NCI-H2171 (cell line): Measurements from ENCODE around the gene IQCB1.
"Not testable (repeated sequence)": the region's sequence is repeated elsewhere in the genome, so short reads cannot be mapped to it uniquely, and the experiment has no call there.

Experiments
- DNase-seq: peaks from one replicate; lab custom pipeline; 2025; lab: John Stamatoyannopoulos, UW

IQCB1 gene, protein sequence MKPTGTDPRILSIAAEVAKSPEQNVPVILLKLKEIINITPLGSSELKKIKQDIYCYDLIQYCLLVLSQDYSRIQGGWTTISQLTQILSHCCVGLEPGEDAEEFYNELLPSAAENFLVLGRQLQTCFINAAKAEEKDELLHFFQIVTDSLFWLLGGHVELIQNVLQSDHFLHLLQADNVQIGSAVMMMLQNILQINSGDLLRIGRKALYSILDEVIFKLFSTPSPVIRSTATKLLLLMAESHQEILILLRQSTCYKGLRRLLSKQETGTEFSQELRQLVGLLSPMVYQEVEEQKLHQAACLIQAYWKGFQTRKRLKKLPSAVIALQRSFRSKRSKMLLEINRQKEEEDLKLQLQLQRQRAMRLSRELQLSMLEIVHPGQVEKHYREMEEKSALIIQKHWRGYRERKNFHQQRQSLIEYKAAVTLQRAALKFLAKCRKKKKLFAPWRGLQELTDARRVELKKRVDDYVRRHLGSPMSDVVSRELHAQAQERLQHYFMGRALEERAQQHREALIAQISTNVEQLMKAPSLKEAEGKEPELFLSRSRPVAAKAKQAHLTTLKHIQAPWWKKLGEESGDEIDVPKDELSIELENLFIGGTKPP

GRCh38 chr3:121834671-121835464, at the start of gene IQCB1, which contains the start of gene EAF2:
IQCB1 (minus strand) TSS chr3:121835060; CDS start chr3:121828960, 6,100 bp downstream.
EAF2 (plus strand) TSS chr3:121835209; CDS start chr3:121835286, 77 bp downstream.
- peak; percentile 97 for DNase-seq

DNA sequence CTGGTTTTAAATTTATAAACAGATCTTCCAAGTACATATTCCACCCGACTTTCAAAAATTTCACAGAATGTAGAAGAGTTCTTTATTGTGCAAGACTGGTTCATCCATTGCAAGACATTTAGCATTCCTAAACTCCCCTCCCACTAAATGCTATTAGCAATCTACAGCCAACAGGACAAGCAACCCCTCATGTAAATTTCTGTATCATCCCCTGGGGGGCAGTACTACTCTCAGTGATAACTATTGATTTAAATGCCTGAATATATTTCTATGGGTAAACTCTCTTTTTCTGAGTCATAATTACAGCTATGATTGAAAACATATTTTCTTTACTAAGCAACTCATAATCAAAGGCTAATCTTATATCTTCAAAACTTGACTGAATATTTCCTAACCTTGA, 48.6 kb upstream of the IQCB1 start:
- DNase-seq = no peak

- no peak for DNase-seq
Measured at GRCh38 chr3:121878411-121878810, 43.6 kb upstream of the IQCB1 start.

DNA sequence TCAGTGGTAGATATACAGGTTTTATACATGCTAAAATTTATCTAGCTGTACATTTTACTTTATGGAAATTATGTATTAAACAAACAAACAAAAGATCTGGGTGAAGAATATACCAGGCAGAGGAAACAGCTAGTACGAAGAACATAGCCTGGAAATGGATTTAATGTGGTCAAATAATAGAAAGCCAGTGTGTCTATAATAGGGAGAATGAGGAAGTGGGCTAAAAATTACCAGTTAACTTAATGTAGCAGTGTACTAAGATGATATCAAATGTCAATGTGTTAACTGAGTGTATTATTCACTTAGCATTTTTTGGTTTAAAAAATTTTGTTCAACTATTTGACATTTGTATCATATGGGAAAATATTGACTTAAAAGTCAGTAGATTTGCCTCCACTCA, 36.6 kb upstream of the IQCB1 start:
- DNase-seq = no peak

- DNase-seq = no peak
Measured at GRCh38 chr3:121870717-121871116, 35.9 kb upstream of the IQCB1 start.

GRCh38 chr3:121869736-121870135, 34.9 kb upstream of the IQCB1 start:
- DNase-seq = no peak

- DNase-seq = no peak
Measured at GRCh38 chr3:121863801-121864200, 28.9 kb upstream of the IQCB1 start.

- not testable (repeated sequence) for DNase-seq
Measured at GRCh38 chr3:121863247-121863646, 28.4 kb upstream of the IQCB1 start.

DNA sequence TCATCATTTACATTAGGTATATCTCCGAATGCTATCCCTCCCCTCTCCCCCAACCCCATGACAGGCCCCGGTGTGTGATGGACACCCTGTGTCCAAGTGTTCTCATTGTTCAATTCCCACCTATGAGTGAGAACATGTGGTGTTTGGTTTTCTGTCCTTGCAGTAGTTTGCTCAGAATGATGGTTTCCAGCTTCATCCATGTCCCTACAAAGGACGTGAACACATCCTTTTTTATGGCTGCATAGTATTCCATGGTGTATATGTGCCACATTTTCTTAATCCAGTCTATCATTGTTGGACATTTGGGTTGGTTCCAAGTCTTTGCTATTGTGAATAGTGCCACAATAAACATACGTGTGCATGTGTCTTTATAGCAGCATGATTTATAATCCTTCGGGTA, 22.9 kb upstream of the IQCB1 start:
- DNase-seq = not testable (repeated sequence)

DNA sequence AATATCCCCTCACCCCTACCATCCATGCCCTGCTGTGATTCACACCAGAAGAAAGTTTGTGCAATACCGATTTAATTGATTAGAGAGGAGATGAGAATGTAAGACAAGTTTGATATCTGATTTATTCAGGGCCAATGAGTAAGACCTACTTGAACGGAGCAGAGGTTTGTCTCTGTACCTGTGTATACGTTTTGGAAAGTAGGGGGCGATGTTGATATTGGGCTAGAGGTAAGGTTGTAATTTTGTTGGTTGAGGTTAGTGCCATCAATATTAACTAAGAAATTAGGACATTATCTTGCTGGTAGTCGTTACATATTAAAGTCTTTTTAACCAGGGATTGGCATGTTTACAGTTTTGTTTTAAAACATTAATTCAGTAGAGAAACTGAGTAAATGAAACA, 20.7 kb upstream of the IQCB1 start:
- DNase-seq = no peak

- no peak for DNase-seq
Measured at GRCh38 chr3:121852256-121852655, 17.4 kb upstream of the IQCB1 start.

DNA sequence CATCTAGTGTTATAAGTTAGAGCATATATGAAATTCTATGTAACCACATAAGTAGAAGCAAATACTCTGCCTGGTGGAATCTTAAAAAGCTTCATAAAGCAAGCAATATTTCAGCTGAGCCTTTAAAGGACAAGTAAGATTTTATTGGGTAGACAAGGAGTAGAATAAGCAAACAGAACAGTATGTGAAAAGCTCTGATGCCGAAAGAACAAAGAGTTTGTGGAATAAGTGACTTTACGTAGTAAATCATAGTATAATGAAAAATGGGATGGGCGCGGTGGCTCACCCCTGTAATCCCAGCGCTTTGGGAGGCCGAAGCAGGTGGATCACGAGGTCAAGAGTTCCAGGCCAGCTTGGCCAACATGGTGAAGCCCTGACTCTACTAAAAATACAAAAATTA, 10.0 kb upstream of the IQCB1 start:
- DNase-seq = no peak

GRCh38 chr3:121839962-121840361, 5.1 kb upstream of the IQCB1 start:
- no peak for DNase-seq

DNA sequence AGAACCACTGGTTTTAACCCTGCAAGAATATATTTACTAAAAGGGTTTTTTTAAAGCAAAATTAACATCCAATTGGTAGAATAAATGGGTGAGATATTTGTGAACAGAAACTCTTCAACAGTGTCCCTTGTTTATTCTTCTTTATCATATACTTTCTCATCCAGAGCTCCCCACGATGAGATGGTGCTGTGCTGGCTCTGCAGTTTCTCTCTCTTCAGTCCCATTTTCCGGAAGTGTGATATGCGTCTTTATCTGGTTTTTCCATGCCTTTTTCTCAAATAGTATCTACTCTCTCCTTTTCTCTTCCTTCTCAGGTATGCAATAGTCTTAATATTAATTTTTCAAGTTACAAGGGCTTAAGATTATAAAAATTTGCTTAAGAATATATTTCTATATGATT, 1.6 kb upstream of the IQCB1 start:
- DNase-seq = no peak

- DNase-seq = no peak
Measured at GRCh38 chr3:121836064-121836463, 1.2 kb upstream of the IQCB1 start.

GRCh38 chr3:121835465-121835801, 573 bp upstream of the IQCB1 start:
- DNase-seq = no peak

GRCh38 chr3:121834157-121834670, 646 bp downstream of the IQCB1 start:
- DNase-seq = no peak

DNA sequence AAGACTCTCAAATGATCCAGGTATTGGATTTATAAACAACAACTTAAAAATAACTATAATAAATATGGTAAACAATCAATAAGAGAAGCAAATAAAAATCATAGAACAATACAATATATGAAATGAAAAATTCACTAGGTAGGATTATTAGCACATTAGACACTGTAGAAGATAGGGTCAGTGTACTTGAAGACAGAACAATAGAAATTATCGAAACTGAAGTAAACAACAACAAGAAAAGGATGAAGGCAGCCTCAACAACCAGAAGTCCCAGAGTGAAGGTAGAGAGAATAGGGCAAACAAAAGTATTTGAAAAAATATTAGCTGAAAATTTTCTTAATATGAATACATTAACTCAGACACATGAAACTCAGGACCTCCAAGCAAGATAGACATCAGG, 11.9 kb downstream of the IQCB1 start:
- DNase-seq = no peak

- DNase-seq = no peak
Measured at GRCh38 chr3:121821421-121822199, 13.2 kb downstream of the IQCB1 start.

DNA sequence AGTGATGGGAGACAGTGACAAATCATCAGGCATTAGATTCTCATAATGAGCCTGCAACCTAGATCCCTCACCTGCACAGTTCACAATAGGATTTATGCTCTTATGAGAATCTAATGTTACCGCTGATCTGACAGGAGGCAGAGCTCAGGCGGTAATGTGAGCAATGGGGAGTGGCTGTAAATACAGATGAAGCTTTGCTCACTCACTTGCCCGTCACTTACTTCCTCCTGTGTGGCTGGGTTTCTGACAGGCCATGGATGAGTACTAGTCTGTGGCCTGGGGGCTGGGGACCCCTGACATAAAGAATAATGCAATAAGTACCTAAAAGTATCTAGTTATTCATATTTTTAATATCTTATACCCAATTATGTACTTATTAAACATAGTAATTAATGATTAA, 15.6 kb downstream of the IQCB1 start:
- DNase-seq = no peak

DNA sequence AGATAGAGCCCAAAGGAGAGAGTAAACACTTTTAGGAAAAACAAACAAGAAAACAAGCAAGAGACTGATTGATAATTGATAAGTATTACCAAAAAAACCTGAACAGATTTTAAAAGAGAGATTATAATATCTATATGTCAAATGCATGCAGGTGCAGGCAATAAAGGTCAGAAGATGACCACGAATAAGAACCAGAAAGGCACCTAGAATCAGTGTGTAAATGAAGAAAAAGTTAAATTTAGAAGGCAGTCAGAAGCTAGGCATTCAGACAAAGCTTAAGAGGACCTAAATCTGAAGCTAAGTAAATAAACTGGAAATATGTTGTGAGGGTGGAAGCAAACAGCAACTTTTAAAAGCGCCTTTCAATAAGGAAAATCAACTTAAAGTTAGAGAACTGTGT, 16.3 kb downstream of the IQCB1 start:
- no peak for DNase-seq

GRCh38 chr3:121817753-121818152, 17.1 kb downstream of the IQCB1 start:
- no peak for DNase-seq
